H9 (cell line): ENCODE measurements around the gene COMMD1. TPM values are rescaled to one million over a fixed set of nuclear protein-coding genes. Genes with fewer than 3 reads are reported as not detected.

ENCODE experiments used
- DNase-seq: peaks from one replicate; pipeline ENCODE4 v3.0.0-alpha.2; 2017
- H2AFZ ChIP-seq: one replicate; pipeline ENCODE4 v1.6.1; 2013; ENCODE audit warnings: mild to moderate bottlenecking, low read length, control low read depth, moderate library complexity
- H2AK5ac ChIP-seq: 2 replicates; pipeline ENCODE4 v1.6.1; 2013; ENCODE audit warnings: low read length, control low read depth, mixed read lengths; ENCODE audit not compliant: insufficient read length
- H2BK120ac ChIP-seq: one replicate; pipeline ENCODE4 v1.6.1; 2013; ENCODE audit warnings: low read depth, mild to moderate bottlenecking, low read length, control low read depth, inconsistent platforms; ENCODE audit not compliant: poor library complexity, severe bottlenecking
- H2BK12ac ChIP-seq: 2 replicates; pipeline ENCODE4 v1.6.1; 2013; ENCODE audit warnings: low read length, control low read depth, mixed read lengths, low read depth; ENCODE audit not compliant: insufficient read length
- H2BK15ac ChIP-seq: 2 replicates; pipeline ENCODE4 v1.6.1; 2013; ENCODE audit warnings: low read depth, low read length, control low read depth
- H2BK20ac ChIP-seq: one replicate; pipeline ENCODE4 v1.6.1; 2013; ENCODE audit warnings: low read depth, mild to moderate bottlenecking, low read length, control low read depth, inconsistent platforms; ENCODE audit not compliant: poor library complexity, severe bottlenecking
- H2BK5ac ChIP-seq: 2 replicates; pipeline ENCODE4 v1.6.1; 2013; ENCODE audit warnings: low read length, control low read depth, mixed read lengths; ENCODE audit not compliant: insufficient read length
- H3K14ac ChIP-seq: 2 replicates; pipeline ENCODE4 v1.6.1; 2013; ENCODE audit warnings: low read length, control low read depth; ENCODE audit not compliant: insufficient read depth
- H3K18ac ChIP-seq: 2 replicates; pipeline ENCODE4 v1.6.1; 2013; ENCODE audit warnings: low read depth, mild to moderate bottlenecking, mixed read lengths, low read length, control low read depth; ENCODE audit not compliant: insufficient read length
- H3K23ac ChIP-seq: 2 replicates; pipeline ENCODE4 v1.6.1; 2013; ENCODE audit warnings: low read length, control low read depth, mixed read lengths, low read depth; ENCODE audit not compliant: insufficient read length
- H3K23me2 ChIP-seq: 2 replicates; pipeline ENCODE4 v1.6.1; 2013; ENCODE audit warnings: low read depth, mild to moderate bottlenecking, mixed read lengths, low read length, control low read depth; ENCODE audit not compliant: insufficient read length, poor library complexity, severe bottlenecking
- H3K27ac ChIP-seq: 2 replicates; pipeline ENCODE4 v1.5.1; 2013; ENCODE audit warnings: low read length, control low read depth, mixed read lengths, low read depth; ENCODE audit not compliant: insufficient read length
- H3K27me3 ChIP-seq: 2 replicates; pipeline ENCODE4 v1.6.1; 2013; ENCODE audit warnings: low read length, control low read depth, inconsistent platforms; ENCODE audit not compliant: insufficient read depth
- H3K4ac ChIP-seq: 2 replicates; pipeline ENCODE4 v1.6.1; 2013; ENCODE audit warnings: low read depth, mild to moderate bottlenecking, control low read depth, inconsistent platforms, low read length, moderate library complexity
- H3K4me1 ChIP-seq: 2 replicates; pipeline ENCODE4 v1.6.1; 2013; ENCODE audit warnings: low read length, control low read depth, inconsistent platforms; ENCODE audit not compliant: insufficient read depth
- H3K4me2 ChIP-seq: 2 replicates; pipeline ENCODE4 v1.6.1; 2013; ENCODE audit warnings: low read length, control low read depth, mixed read lengths; ENCODE audit not compliant: insufficient read length, insufficient read depth
- H3K56ac ChIP-seq: 2 replicates; pipeline ENCODE4 v1.6.1; 2013; ENCODE audit warnings: low read depth, mild to moderate bottlenecking, mixed read lengths, low read length, control low read depth; ENCODE audit not compliant: insufficient read length
- H3K79me1 ChIP-seq: 2 replicates; pipeline ENCODE4 v1.6.1; 2013; ENCODE audit warnings: low read depth, mild to moderate bottlenecking, moderate library complexity, low read length, control low read depth, inconsistent platforms; ENCODE audit not compliant: insufficient read depth, poor library complexity, severe bottlenecking
- H3K79me2 ChIP-seq: 2 replicates; pipeline ENCODE4 v1.6.1; 2013; ENCODE audit warnings: low read length, control low read depth, inconsistent platforms; ENCODE audit not compliant: insufficient read depth
- H3K9ac ChIP-seq: 2 replicates; pipeline ENCODE4 v1.6.1; 2013; ENCODE audit warnings: low read length, control low read depth, mixed read lengths; ENCODE audit not compliant: insufficient read length; ENCODE audit errors: extremely low read depth
- H3K9me3 ChIP-seq: one replicate; pipeline ENCODE4 v1.6.1; 2013; ENCODE audit warnings: low read depth, low read length, inconsistent platforms; ENCODE audit not compliant: control insufficient read depth
- H3T11ph ChIP-seq: one replicate; pipeline ENCODE4 v1.6.1; 2013; ENCODE audit warnings: mild to moderate bottlenecking, low read length, control low read depth, inconsistent platforms
- H4K20me1 ChIP-seq: one replicate; pipeline ENCODE4 v1.6.1; 2013; ENCODE audit not compliant: control insufficient read depth, insufficient read length, insufficient read depth
- H4K5ac ChIP-seq: 2 replicates; pipeline ENCODE4 v1.6.1; 2013; ENCODE audit warnings: low read depth, mild to moderate bottlenecking, mixed read lengths, low read length, control low read depth; ENCODE audit not compliant: insufficient read length
- H4K8ac ChIP-seq: replicated peaks from 2 replicates; pipeline ENCODE4 v1.6.1; 2013; ENCODE audit warnings: low read length, control low read depth, mixed read lengths, low read depth; ENCODE audit not compliant: insufficient read length
- H4K91ac ChIP-seq: 2 replicates; pipeline ENCODE4 v1.6.1; 2013; ENCODE audit warnings: low read depth, mild to moderate bottlenecking, moderate library complexity, mixed read lengths, low read length, control low read depth; ENCODE audit not compliant: insufficient read length
- H3K27ac Mint-ChIP-seq, 3 experiments: 2 replicates in 2 of 3; 3 replicates in 1 of 3; pipeline ENCODE4 v1.8.0; 2020 to 2021; ENCODE audit warnings: mixed read lengths in 3 of 3, mild to moderate bottlenecking in 1 of 3, moderate library complexity in 1 of 3
- H3K27me3 Mint-ChIP-seq: 2 replicates; pipeline ENCODE4 v1.8.0; 2021; ENCODE audit warnings: low read depth, mild to moderate bottlenecking, moderate library complexity, mixed read lengths
- H3K36me3 Mint-ChIP-seq, 3 experiments: 2 replicates in 2 of 3; 3 replicates in 1 of 3; pipeline ENCODE4 v1.8.0; 2020 to 2021; ENCODE audit warnings: low read depth in 3 of 3, mixed read lengths in 3 of 3; ENCODE audit not compliant: insufficient read depth in 1 of 3
- H3K4me1 Mint-ChIP-seq, 2 experiments: 2 replicates each; pipeline ENCODE4 v1.8.0; 2020; ENCODE audit warnings: mixed read lengths in 2 of 2
- H3K4me3 Mint-ChIP-seq, 2 experiments: 2 replicates in 1 of 2; 3 replicates in 1 of 2; pipeline ENCODE4 v1.8.0; 2020 to 2021; ENCODE audit warnings: mild to moderate bottlenecking in 2 of 2, mixed read lengths in 2 of 2, moderate library complexity in 1 of 2
- H3K9me3 Mint-ChIP-seq, 2 experiments: 2 replicates in 1 of 2; 3 replicates in 1 of 2; pipeline ENCODE4 v1.8.0; 2020; ENCODE audit warnings: mild to moderate bottlenecking in 2 of 2, mixed read lengths in 2 of 2, moderate library complexity in 1 of 2
- CTCF ChIP-seq: fragments of 200-600 bp; sonication (generic); conservative IDR thresholded peaks from 3 replicates; pipeline ENCODE4 v1.8.0; 2021; ENCODE audit warnings: antibody characterized with exemption, mild to moderate bottlenecking
- WGBS: extraction: QIAGEN DNeasy Blood & Tissue Kit; methylation state at CpG from one replicate; pipeline ENCODE4 v1.1.7; 2013; ENCODE audit warnings: missing lambda C conversion rate, low lambda C conversion rate, mixed read lengths; ENCODE audit not compliant: insufficient read length; ENCODE audit errors: extremely low coverage; 5-methylcytosine and 5-hydroxymethylcytosine counted together
- total RNA-seq: library from RNA; stranded (reverse); gene quantifications from 2 replicates; pipeline ENCODE4 v1.2.1, GENCODE V29; 2021

Gene COMMD1
- total RNA-seq, 1 experiment from 2014 or later, result 31.5 TPM

GRCh38 chr2:62046141-62046540 is 140.7 kb downstream of the COMMD1 start:
- Histone ChIP-seq H3K56ac (no peak overlapping the region), H3K23me2 (no peaks in the 10 kb centered on the region), H3K27ac (no peak overlapping the region), H2BK20ac (no peak overlapping the region), H2BK15ac (no peak overlapping the region), H2AFZ (no peak overlapping the region), H2AK5ac (no peak overlapping the region), H3K9ac (no peak overlapping the region), H3K27me3 (no peaks in the 10 kb centered on the region), H3K79me1 (no peaks in the 10 kb centered on the region), H3K4ac (no peak overlapping the region), H2BK12ac (no peak overlapping the region), H3T11ph (no peak overlapping the region), H4K91ac (no peak overlapping the region), H3K18ac (no peak overlapping the region), H3K9me3 (no peaks in the 10 kb centered on the region), H4K20me1 (no peaks in the 10 kb centered on the region), H3K79me2 (no peaks in the 10 kb centered on the region), H3K4me2 (no peak overlapping the region), H3K23ac (no peak overlapping the region), H3K4me1 (peaks cover 3% of the 10 kb centered on the region; the same call in 1 of the 2 replicates), H3K14ac (no peak overlapping the region), H2BK5ac (no peak overlapping the region), H2BK120ac (no peak overlapping the region), H4K8ac (no peak overlapping the region), H4K5ac (no peak overlapping the region)
- DNase-seq, result no peak
- no peak for TF ChIP-seq CTCF
- Mint-ChIP-seq H3K27ac (no peak overlapping the region), H3K4me1 (peaks cover 24% of the 10 kb centered on the region in 2 experiments), H3K9me3 (peaks cover 7 to 21% of the 10 kb centered on the region in 2 experiments), H3K4me3 (no peak overlapping the region), H3K36me3 (peaks cover 12 to 20% (median 19%) of the 10 kb centered on the region in 3 experiments), H3K27me3 (peaks cover 1% of the 10 kb centered on the region; the same call in 1 of the 2 replicates)
- no CpG with 5 or more reads among the region's 1 CpG for WGBS
